Renal cortex interstitium (tissue), 15 donors: ENCODE data around the gene POLG2. TPM values are rescaled to one million over a fixed set of nuclear protein-coding genes. Genes with fewer than 3 reads are reported as not detected.
A peak's percentile ranks its signal among the peaks of the same experiment; 100 is the strongest.

Experiments
- DNase-seq, 11 donors: peaks; one replicate each; pipeline ENCODE4 v3.0.0-alpha.2; 2013; ENCODE audit warnings: low read depth in 9 of 11, low spot score in 4 of 11; ENCODE audit errors: extremely low read depth in 1 of 11
- long read RNA-seq, 16 experiments: transcript quantifications; one replicate each; lab custom pipeline, GENCODE V29; 2026
- polyA plus RNA-seq, 3 donors: library from polyadenylated mRNA; unstranded; fragments of 120-200 nt; gene quantifications; one replicate each; pipeline ENCODE4 v1.2.1, GENCODE V29; 2013; ENCODE audit not compliant: insufficient read length in 3 of 3

The POLG2 gene
- polyA plus RNA-seq, result 10 to 100 TPM; 26.8 to 51.5 (median 31.7) TPM
- long read RNA-seq, donor 1, partial matches to known transcripts, result 0 of 5 reads
- long read RNA-seq, donor 1, other reads (novel, unspliced or antisense), result 0 of 5 reads
- long read RNA-seq, donor 2, partial matches to known transcripts, result 0 of 4 reads
- long read RNA-seq, donor 2, other reads (novel, unspliced or antisense), result 0 of 4 reads
- long read RNA-seq, donor 3, transcript POLG2-201 (8 exons, 1,564 nt), result major isoform, 5 of 5 reads
- long read RNA-seq, donor 3, partial matches to known transcripts, result 0 of 5 reads
- long read RNA-seq, donor 3, other reads (novel, unspliced or antisense), result 0 of 5 reads
- long read RNA-seq, donor 4, partial matches to known transcripts, result 0 of 3 reads
- long read RNA-seq, donor 4, other reads (novel, unspliced or antisense), result 0 of 3 reads
- long read RNA-seq, donor 5, result 0 reads
- long read RNA-seq, donor 6, partial matches to known transcripts, result 49 of 52 reads
- long read RNA-seq, donor 6, other reads (novel, unspliced or antisense), result 0 of 52 reads
- long read RNA-seq, donor 7, transcript POLG2-201 (8 exons, 1,564 nt), result major isoform, 5 of 7 reads
- long read RNA-seq, donor 7, partial matches to known transcripts, result 0 of 7 reads
- long read RNA-seq, donor 7, other reads (novel, unspliced or antisense), result 0 of 7 reads
- long read RNA-seq, donor 8, result 0 reads
- long read RNA-seq, donor 9, transcript POLG2-201 (8 exons, 1,564 nt), result major isoform, 5 of 5 reads
- long read RNA-seq, donor 9, partial matches to known transcripts, result 0 of 5 reads
- long read RNA-seq, donor 9, other reads (novel, unspliced or antisense), result 0 of 5 reads
- long read RNA-seq, donor 10, partial matches to known transcripts, result 51 of 53 reads
- long read RNA-seq, donor 10, other reads (novel, unspliced or antisense), result 0 of 53 reads
- long read RNA-seq, donor 11, partial matches to known transcripts, result 0 of 4 reads
- long read RNA-seq, donor 11, other reads (novel, unspliced or antisense), result 0 of 4 reads
- long read RNA-seq, donor 12, partial matches to known transcripts, result 0 of 1 reads
- long read RNA-seq, donor 12, other reads (novel, unspliced or antisense), result 0 of 1 reads
- long read RNA-seq, donor 13, result 0 reads
- long read RNA-seq, donor 14, partial matches to known transcripts, result 6 of 8 reads
- long read RNA-seq, donor 14, other reads (novel, unspliced or antisense), result 0 of 8 reads
- long read RNA-seq, donor 15, partial matches to known transcripts, result 9 of 9 reads
- long read RNA-seq, donor 15, other reads (novel, unspliced or antisense), result 0 of 9 reads
- long read RNA-seq, donor 16, transcript POLG2-201 (8 exons, 1,564 nt), result major isoform, 5 of 18 reads
- long read RNA-seq, donor 16, partial matches to known transcripts, result 5 of 18 reads
- long read RNA-seq, donor 16, other reads (novel, unspliced or antisense), result 0 of 18 reads

DNA sequence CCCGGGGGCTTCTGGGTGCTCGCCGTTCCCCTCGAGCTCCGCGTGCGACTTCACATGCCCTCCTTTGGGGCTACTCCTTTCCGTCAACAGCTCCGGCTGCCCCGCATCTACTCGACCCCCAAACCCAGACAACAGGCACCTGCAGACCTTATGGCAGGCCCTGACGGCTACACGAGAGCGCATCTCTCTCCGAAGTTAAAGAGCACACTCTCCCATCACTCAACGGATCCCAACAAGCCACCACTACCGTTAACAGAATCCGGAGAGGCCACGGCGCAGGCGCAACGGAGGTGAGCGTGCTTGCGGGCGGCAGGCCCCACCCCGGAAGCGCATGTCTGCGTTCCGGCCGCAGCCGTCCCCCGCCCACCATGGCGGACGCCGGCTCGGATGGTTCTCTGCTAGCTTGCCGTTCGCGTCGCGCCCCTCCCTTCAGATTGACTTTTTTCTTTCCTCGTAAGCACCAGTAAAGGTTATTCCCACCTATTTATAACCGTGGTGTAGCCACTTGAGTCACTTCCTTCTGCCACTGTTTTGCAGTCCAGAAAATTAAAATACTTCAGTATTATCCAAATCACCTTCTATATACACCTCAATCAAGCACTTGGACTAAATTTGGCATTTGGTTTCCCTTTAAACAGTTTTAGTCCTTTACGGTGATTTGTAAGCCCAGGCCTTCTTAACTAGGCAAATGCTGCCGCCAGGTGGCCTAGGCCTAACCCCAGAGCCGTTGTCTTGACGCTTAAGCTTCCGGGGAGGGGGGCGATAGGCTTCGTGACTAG, at the start of gene POLG2:
TSS of gene POLG2 (minus strand) at position 269 of the 779 bp plus-strand sequence. CDS start at position 183, 86 bp downstream.
- peak; percentile 73 to 90 (median 85) for DNase-seq

DNA sequence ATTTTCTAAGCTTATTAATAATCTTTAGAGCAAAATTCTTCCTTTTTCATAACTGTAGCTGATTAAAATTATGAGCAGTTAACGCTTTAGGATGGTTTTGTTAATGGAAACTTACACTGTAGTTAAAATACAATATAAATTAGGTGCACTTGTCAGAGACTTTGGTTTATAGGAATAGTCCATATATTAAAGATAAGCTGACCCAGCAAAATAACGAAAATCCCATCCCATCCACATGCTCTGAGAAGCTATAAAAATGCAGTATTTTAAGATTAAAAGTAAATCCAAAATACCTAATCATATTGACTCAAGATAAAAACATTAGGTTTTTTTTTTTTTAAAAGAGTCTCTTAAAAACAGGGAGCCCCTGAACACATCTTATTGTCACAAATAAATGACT, 47.9 kb upstream of the POLG2 start:
- no peak for DNase-seq

DNA sequence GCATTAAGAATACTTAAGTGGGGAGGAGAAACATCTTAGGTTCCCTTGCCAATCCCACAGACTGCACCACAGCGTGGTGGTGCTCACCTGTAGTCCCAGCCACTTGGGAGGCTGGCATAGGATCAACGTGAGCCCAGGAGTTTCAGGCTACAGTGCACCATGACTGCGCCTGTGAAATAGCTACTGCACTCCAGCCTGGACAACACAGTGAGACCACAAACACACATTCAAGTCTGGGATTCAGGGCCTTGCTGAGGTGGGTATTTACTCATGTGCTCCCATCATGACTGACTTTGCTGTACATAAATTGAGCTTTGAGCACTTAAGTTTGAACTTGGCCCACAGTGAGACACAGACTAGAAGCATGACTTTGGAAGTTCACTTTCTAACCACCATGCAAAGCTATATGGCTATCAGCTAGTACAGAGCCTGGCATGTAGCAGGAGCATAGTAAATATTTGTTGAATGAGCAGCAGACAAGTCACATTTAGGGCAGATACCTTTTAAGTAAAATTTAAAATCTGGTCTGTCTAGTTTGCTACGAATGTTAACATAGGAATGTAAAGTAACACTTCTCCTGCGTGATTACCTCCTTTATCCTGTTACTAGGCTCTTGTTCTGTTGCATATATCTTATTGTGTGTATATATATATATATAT, 43.4 kb upstream of the POLG2 start:
- no peak for DNase-seq

DNA sequence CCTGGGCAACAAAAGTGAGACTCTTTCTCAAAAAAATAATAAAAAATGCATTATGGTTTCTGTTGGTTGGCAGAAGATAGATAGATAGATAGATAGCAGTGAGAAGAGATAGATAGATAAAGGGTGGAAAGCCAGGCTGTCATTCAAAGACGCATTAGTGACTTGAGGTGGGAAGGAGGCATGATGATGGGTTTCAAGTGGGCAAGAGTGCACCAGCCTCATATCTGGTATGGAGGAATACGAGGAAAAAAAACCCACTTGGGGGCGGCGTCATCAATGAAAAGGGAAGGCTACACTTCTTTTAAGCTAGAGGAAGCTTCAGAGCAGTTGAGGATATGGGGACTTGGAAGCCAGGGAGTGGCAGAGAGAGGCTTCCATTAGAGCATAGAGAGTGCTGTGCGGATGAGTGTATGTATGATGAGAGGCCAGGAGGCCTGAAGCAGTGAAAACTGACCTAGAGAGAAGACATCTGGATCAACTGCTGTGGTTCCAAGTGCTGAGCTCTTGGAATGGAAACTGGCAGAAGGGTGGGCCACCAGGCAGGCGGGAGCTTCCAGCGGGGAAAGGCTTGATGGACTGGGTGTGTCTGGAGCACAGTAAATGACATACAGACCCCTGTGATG, 41.8 kb upstream of the POLG2 start:
- no peak for DNase-seq

DNA sequence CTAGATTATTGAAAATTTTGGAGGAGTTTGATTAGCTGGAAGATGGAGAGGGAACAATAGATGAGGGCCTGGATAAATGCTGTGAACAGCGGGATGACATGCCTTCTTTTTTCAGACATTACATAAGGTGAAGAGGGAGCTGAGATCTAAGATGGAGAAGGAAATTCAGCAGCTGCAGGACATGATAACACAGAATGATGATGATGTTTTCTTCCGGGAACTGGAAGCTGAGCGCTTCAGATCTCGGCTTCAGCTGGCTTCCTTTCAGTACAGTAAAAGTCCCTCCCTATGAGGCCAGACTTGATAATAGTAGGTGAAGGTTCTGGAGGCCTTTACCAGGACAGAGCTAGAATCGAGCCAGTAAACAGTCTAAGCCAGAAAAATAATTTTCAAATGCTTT, 40.6 kb upstream of the POLG2 start:
- DNase-seq, result no peak

DNA sequence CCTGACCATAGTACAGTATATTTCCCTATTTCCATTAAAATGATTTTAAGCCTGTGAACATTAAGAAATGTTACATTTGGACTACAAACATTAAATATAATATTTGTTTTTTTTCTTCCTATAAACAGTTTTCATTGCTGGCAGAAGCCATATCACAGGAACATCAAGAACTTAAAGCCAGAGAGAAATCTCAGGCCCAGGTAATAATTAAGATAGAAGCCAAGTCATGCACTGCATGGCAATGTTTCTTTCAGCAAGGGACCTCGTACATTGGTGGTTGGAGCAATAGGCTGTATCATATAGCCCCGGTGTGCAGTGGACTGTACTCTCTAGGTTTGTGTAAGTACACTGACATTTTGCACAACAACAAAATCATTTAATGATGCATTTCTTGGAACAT, 40.1 kb upstream of the POLG2 start:
- no peak for DNase-seq

DNA sequence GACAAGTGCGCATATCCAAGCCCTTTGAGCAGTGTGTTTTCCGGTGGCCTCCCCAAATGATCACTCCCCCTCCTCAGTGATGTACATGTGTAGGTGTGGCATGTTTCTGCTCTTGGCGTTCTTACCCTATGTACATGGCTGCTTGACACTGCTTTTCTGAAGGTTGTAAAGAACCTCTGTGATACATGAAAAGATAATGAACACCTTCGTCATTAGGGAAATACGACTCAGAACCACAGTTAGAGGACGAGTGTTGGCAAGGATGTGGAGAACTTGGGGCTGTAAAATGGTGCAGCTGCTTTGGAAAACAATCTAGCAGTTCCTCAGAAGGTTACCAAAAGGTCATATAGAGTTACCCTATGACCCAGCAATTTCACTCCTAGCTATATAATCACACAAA, 38.5 kb upstream of the POLG2 start:
- DNase-seq, result no peak

DNA sequence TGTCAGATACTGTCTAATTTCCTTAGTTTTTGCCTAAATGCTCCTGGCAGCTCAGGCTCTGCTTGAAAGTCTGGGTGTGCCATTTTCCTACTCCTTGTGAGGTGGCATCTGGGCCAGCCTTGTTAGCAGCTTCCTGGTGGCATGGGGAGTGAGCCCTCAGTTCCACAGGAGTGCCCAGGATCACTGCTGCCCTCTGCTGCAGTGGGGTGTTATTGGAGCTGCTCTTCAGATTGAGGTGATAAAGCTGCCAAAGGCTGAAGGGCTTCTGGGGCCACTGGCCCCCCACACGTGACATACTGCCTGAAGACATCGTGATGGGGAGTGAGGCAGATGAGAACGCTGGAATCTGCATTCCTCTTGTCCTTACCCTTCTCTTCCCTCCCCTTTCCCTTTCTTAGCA, 37.3 kb upstream of the POLG2 start:
- no peak for DNase-seq

DNA sequence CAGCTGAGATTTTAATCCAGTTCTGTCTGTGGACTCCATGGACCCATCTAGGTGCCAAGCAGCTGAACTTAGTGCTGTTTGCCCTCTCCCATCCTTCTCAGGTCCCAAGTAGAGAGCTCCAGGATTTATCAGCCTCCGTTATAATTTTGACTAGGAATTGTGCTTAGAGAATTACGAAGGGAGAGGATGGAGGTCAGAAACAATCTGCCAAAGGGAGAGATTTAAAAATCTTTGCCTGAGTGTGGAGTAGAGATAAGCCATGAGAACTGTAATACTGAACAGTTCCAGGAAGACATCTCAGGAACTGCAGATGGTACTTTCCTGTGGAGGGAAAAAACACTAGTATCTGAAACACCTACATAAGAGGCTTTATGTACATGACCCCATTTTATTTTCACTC, 36.9 kb upstream of the POLG2 start:
- DNase-seq, result no peak

DNA sequence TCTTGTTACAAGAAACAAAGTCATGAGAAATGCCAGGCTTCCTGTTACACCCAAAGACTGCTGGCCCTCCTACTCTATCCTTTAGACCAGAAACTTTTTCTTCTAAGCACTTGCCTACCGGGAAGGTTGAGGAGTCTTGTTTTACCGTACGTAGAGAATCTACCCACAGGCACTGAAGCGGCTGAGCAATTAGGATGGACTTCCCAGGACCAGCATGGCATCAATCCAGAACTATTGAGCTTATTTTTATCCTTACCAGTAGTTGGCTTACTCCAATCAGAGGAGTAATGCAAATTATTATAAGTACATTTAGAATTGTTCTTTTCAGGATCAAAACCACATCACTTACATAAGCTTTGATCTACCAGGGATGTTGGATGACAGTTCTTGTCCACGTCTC, 35.6 kb upstream of the POLG2 start:
- no peak for DNase-seq

DNA sequence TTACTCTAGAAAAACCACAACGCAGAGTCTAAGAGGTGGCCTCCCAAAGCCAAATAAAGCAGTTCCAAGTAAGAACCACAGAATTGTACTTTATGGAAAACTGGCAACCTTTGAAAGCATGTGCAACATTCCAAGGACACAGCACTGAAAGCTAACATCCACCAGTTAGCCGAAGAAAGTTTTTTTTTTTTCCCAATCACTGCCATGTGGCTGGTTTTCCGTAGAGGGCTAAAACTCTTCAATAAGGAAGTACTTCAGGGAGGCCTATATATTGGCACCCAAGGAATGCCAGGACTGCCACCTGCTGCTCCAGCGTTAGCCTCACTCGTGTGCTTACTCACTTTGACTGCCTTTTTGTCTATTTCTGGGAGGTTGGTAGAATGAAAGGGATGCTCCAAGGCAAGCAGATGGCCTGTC, 35.1 kb upstream of the POLG2 start:
- DNase-seq, result no peak

DNA sequence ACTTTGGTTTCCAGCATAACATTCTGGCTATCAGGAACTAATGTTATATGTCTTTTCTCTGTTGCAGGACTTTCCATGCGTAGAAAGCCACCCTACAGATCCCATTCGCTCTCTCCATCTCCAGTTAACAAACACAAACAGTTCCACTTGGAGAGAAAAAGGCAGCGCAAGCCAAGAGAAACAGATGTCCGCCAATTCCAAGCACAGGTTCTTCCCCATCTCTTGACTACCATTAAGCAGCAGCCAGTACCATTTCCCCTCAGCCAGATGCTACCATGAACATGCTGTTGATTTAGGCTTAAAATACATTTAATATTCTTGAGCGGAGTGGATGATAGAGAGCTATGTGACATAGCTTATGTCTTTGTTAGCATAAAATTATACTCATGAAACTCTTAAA, 32.4 kb upstream of the POLG2 start:
- no peak for DNase-seq

DNA sequence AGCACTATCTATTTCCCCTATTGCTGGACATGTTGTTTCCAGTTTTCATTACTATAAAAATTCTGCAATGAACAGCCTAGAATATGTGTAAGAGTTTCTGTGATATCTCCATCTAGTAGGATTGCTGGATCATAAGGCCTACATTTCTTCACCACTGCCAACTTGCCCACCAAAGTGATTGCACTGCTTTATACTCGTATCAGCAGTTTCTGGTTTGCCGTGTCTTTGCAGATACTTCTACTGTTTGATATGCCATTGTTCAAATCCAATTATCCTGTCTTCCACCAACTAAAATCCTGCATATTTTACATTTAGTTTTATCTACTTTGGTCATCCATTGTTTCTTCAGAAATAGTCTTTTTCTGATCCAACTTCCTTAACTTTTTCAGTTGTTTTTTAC, 31.1 kb upstream of the POLG2 start:
- no peak for DNase-seq

DNA sequence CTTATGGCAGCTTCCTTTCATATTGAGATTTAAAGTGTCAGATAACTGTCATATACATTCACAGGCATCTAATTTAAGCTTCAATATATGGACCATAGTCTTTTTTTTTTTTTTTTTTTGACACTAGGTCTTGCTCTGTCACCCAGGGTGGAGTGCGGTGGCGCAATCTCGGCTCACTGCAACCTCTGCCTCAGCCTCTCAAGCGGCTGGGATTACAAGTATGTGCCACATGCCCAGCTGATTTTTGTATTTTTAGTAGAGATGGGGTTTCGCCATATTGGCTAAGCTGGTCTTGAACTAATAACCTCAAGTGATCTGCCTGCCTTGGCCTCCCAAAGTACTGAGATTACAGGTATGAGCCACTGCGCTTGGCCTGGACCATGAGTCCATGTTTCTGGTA, 23.5 kb upstream of the POLG2 start:
- DNase-seq, result no peak

DNA sequence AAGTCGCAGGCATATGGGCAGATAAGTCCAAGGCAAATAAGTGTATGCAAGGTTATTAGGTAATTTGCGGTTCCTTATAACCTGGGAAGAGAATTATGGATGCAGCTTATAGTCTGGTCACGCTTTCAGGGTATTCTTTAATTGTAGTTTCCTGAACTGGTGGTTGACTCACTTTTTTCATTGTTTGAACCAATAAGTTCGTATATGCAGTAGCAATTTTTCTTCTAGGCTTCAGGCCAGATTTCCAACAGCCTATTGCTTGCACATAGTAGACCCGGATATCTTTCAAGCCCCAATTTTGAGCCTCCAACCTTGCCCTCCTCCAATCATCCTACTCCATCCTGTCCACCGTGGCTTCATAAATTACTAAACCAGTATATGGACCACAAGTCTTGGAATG, 22.7 kb upstream of the POLG2 start:
- DNase-seq, result no peak

DNA sequence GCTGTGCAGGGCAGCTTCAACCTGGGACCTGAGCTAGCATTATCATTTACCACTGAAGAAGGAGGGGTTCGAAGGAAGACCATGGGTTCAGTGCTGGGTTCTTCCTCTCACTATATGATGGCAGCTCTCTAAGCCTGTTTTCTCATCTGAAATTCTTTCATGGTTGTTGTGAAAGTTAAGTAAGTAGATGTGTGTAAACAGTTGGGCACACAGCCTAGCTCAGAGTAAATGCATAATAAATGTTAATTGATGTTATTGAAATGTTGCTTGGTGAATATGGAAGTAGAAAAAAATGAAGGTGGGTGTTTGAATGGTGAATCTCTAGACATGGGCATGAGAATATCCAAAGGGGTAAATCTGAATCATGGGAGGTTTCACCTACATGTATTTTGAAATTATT, 19.0 kb upstream of the POLG2 start:
- DNase-seq, result no peak

DNA sequence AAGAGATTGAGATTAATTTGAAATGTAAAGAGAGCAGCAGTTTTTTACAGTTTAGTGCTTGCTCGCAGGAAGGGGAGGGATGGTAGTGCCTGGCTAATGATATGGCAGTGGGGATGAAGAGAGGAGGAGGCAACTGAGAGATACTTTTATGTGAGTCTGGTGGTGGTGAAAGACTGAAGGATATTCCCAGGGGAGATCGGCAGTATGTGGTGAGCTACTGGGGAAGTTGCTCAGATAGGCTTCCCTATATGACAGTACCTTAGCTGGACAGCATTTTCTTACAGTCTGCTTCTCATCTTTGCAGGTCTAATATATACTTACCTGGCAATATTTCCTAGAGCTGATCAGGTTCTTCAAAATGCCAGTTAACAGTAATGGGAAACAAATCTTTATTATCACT, 18.6 kb upstream of the POLG2 start:
- no peak for DNase-seq

DNA sequence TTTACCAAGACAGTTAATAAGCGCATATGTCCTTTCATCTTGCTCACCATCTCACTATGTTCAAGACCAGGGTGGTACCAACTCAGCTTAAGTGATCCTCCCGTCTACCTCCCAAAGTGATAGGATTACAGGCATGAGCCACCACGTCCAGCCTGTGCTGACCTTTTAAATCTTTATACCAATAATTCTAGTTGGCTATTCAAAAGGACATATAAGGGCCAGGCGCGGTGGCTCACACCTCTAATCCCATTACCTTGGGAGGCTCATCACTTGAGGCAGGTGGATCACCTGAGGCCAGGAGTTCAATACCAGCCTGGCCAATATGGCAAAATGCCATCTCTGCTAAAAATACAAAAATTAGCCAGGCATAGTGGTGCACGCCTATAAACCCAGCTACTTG, 12.3 kb upstream of the POLG2 start:
- no peak for DNase-seq
